H9 (cell line): ENCODE data around the gene CDH9. TPM values are rescaled to one million over a fixed set of nuclear protein-coding genes. Genes with fewer than 3 reads are reported as not detected.

Source experiments
- DNase-seq: peaks from one replicate; pipeline ENCODE4 v3.0.0-alpha.2; 2017
- H2AFZ ChIP-seq: one replicate; pipeline ENCODE4 v1.6.1; 2013; ENCODE audit warnings: mild to moderate bottlenecking, low read length, control low read depth, moderate library complexity
- H2AK5ac ChIP-seq: 2 replicates; pipeline ENCODE4 v1.6.1; 2013; ENCODE audit warnings: low read length, control low read depth, mixed read lengths; ENCODE audit not compliant: insufficient read length
- H2BK120ac ChIP-seq: one replicate; pipeline ENCODE4 v1.6.1; 2013; ENCODE audit warnings: low read depth, mild to moderate bottlenecking, low read length, control low read depth, inconsistent platforms; ENCODE audit not compliant: poor library complexity, severe bottlenecking
- H2BK12ac ChIP-seq: 2 replicates; pipeline ENCODE4 v1.6.1; 2013; ENCODE audit warnings: low read length, control low read depth, mixed read lengths, low read depth; ENCODE audit not compliant: insufficient read length
- H2BK15ac ChIP-seq: 2 replicates; pipeline ENCODE4 v1.6.1; 2013; ENCODE audit warnings: low read depth, low read length, control low read depth
- H2BK20ac ChIP-seq: one replicate; pipeline ENCODE4 v1.6.1; 2013; ENCODE audit warnings: low read depth, mild to moderate bottlenecking, low read length, control low read depth, inconsistent platforms; ENCODE audit not compliant: poor library complexity, severe bottlenecking
- H2BK5ac ChIP-seq: 2 replicates; pipeline ENCODE4 v1.6.1; 2013; ENCODE audit warnings: low read length, control low read depth, mixed read lengths; ENCODE audit not compliant: insufficient read length
- H3K14ac ChIP-seq: 2 replicates; pipeline ENCODE4 v1.6.1; 2013; ENCODE audit warnings: low read length, control low read depth; ENCODE audit not compliant: insufficient read depth
- H3K18ac ChIP-seq: 2 replicates; pipeline ENCODE4 v1.6.1; 2013; ENCODE audit warnings: low read depth, mild to moderate bottlenecking, mixed read lengths, low read length, control low read depth; ENCODE audit not compliant: insufficient read length
- H3K23ac ChIP-seq: 2 replicates; pipeline ENCODE4 v1.6.1; 2013; ENCODE audit warnings: low read length, control low read depth, mixed read lengths, low read depth; ENCODE audit not compliant: insufficient read length
- H3K23me2 ChIP-seq: 2 replicates; pipeline ENCODE4 v1.6.1; 2013; ENCODE audit warnings: low read depth, mild to moderate bottlenecking, mixed read lengths, low read length, control low read depth; ENCODE audit not compliant: insufficient read length, poor library complexity, severe bottlenecking
- H3K27ac ChIP-seq: 2 replicates; pipeline ENCODE4 v1.5.1; 2013; ENCODE audit warnings: low read length, control low read depth, mixed read lengths, low read depth; ENCODE audit not compliant: insufficient read length
- H3K27me3 ChIP-seq: 2 replicates; pipeline ENCODE4 v1.6.1; 2013; ENCODE audit warnings: low read length, control low read depth, inconsistent platforms; ENCODE audit not compliant: insufficient read depth
- H3K4ac ChIP-seq: 2 replicates; pipeline ENCODE4 v1.6.1; 2013; ENCODE audit warnings: low read depth, mild to moderate bottlenecking, control low read depth, inconsistent platforms, low read length, moderate library complexity
- H3K4me1 ChIP-seq: 2 replicates; pipeline ENCODE4 v1.6.1; 2013; ENCODE audit warnings: low read length, control low read depth, inconsistent platforms; ENCODE audit not compliant: insufficient read depth
- H3K4me2 ChIP-seq: 2 replicates; pipeline ENCODE4 v1.6.1; 2013; ENCODE audit warnings: low read length, control low read depth, mixed read lengths; ENCODE audit not compliant: insufficient read length, insufficient read depth
- H3K56ac ChIP-seq: 2 replicates; pipeline ENCODE4 v1.6.1; 2013; ENCODE audit warnings: low read depth, mild to moderate bottlenecking, mixed read lengths, low read length, control low read depth; ENCODE audit not compliant: insufficient read length
- H3K79me1 ChIP-seq: 2 replicates; pipeline ENCODE4 v1.6.1; 2013; ENCODE audit warnings: low read depth, mild to moderate bottlenecking, moderate library complexity, low read length, control low read depth, inconsistent platforms; ENCODE audit not compliant: insufficient read depth, poor library complexity, severe bottlenecking
- H3K79me2 ChIP-seq: 2 replicates; pipeline ENCODE4 v1.6.1; 2013; ENCODE audit warnings: low read length, control low read depth, inconsistent platforms; ENCODE audit not compliant: insufficient read depth
- H3K9ac ChIP-seq: 2 replicates; pipeline ENCODE4 v1.6.1; 2013; ENCODE audit warnings: low read length, control low read depth, mixed read lengths; ENCODE audit not compliant: insufficient read length; ENCODE audit errors: extremely low read depth
- H3K9me3 ChIP-seq: one replicate; pipeline ENCODE4 v1.6.1; 2013; ENCODE audit warnings: low read depth, low read length, inconsistent platforms; ENCODE audit not compliant: control insufficient read depth
- H3T11ph ChIP-seq: one replicate; pipeline ENCODE4 v1.6.1; 2013; ENCODE audit warnings: mild to moderate bottlenecking, low read length, control low read depth, inconsistent platforms
- H4K20me1 ChIP-seq: one replicate; pipeline ENCODE4 v1.6.1; 2013; ENCODE audit not compliant: control insufficient read depth, insufficient read length, insufficient read depth
- H4K5ac ChIP-seq: 2 replicates; pipeline ENCODE4 v1.6.1; 2013; ENCODE audit warnings: low read depth, mild to moderate bottlenecking, mixed read lengths, low read length, control low read depth; ENCODE audit not compliant: insufficient read length
- H4K8ac ChIP-seq: replicated peaks from 2 replicates; pipeline ENCODE4 v1.6.1; 2013; ENCODE audit warnings: low read length, control low read depth, mixed read lengths, low read depth; ENCODE audit not compliant: insufficient read length
- H4K91ac ChIP-seq: 2 replicates; pipeline ENCODE4 v1.6.1; 2013; ENCODE audit warnings: low read depth, mild to moderate bottlenecking, moderate library complexity, mixed read lengths, low read length, control low read depth; ENCODE audit not compliant: insufficient read length
- H3K27ac Mint-ChIP-seq, 3 experiments: 2 replicates in 2 of 3; 3 replicates in 1 of 3; pipeline ENCODE4 v1.8.0; 2020 to 2021; ENCODE audit warnings: mixed read lengths in 3 of 3, mild to moderate bottlenecking in 1 of 3, moderate library complexity in 1 of 3
- H3K27me3 Mint-ChIP-seq: 2 replicates; pipeline ENCODE4 v1.8.0; 2021; ENCODE audit warnings: low read depth, mild to moderate bottlenecking, moderate library complexity, mixed read lengths
- H3K36me3 Mint-ChIP-seq, 3 experiments: 2 replicates in 2 of 3; 3 replicates in 1 of 3; pipeline ENCODE4 v1.8.0; 2020 to 2021; ENCODE audit warnings: low read depth in 3 of 3, mixed read lengths in 3 of 3; ENCODE audit not compliant: insufficient read depth in 1 of 3
- H3K4me1 Mint-ChIP-seq, 2 experiments: 2 replicates each; pipeline ENCODE4 v1.8.0; 2020; ENCODE audit warnings: mixed read lengths in 2 of 2
- H3K4me3 Mint-ChIP-seq, 2 experiments: 2 replicates in 1 of 2; 3 replicates in 1 of 2; pipeline ENCODE4 v1.8.0; 2020 to 2021; ENCODE audit warnings: mild to moderate bottlenecking in 2 of 2, mixed read lengths in 2 of 2, moderate library complexity in 1 of 2
- H3K9me3 Mint-ChIP-seq, 2 experiments: 2 replicates in 1 of 2; 3 replicates in 1 of 2; pipeline ENCODE4 v1.8.0; 2020; ENCODE audit warnings: mild to moderate bottlenecking in 2 of 2, mixed read lengths in 2 of 2, moderate library complexity in 1 of 2
- WGBS: extraction: QIAGEN DNeasy Blood & Tissue Kit; methylation state at CpG from one replicate; pipeline ENCODE4 v1.1.7; 2013; ENCODE audit warnings: missing lambda C conversion rate, low lambda C conversion rate, mixed read lengths; ENCODE audit not compliant: insufficient read length; ENCODE audit errors: extremely low coverage; 5-methylcytosine and 5-hydroxymethylcytosine counted together
- total RNA-seq: library from RNA; stranded (reverse); gene quantifications from 2 replicates; pipeline ENCODE4 v1.2.1, GENCODE V29; 2021
- TF ChIP-seq, protein P1 (sequence below): fragments of 200-600 bp; sonication (generic); conservative IDR thresholded peaks from 3 replicates; pipeline ENCODE4 v1.8.0; 2021; ENCODE audit warnings: antibody characterized with exemption, mild to moderate bottlenecking

The CDH9 gene
- total RNA-seq, 1 experiment from 2014 or later, result 0.61 TPM

DNA sequence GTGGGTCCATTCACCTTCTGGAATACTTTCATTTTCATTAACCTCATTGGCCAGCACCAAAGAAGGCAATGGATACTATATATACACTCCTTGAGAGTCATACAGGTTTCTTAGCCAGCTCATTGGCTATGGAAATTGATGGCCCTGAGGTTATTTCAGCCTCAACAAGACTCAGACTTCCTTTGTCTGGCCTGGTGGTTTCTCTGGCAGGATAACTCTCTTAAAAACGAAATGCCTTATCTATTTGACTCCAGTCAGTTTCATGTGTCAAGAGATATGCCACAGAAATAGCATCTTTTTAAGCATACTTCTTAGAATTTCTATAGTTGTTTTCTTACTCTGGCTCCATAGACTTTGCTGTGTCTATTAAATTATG lies 28.9 kb downstream of the CDH9 start:
- Histone ChIP-seq H4K8ac (no peak overlapping the region), H3K23me2 (no peaks in the 10 kb centered on the region), H3K14ac (no peak overlapping the region), H3K4me1 (no peaks in the 10 kb centered on the region), H3T11ph (no peak overlapping the region), H2BK20ac (no peak overlapping the region), H4K91ac (no peak overlapping the region), H3K18ac (no peak overlapping the region), H2BK15ac (no peak overlapping the region), H3K27me3 (no peaks in the 10 kb centered on the region), H3K79me2 (no peaks in the 10 kb centered on the region), H2BK120ac (no peak overlapping the region), H2BK5ac (no peak overlapping the region), H2BK12ac (no peak overlapping the region), H3K9me3 (no peaks in the 10 kb centered on the region), H3K4me2 (no peak overlapping the region), H3K9ac (no peak overlapping the region), H2AFZ (no peak overlapping the region), H3K23ac (no peak overlapping the region), H3K4ac (no peak overlapping the region), H3K27ac (no peak overlapping the region), H2AK5ac (no peak overlapping the region), H4K5ac (no peak overlapping the region), H4K20me1 (no peaks in the 10 kb centered on the region), H3K56ac (no peak overlapping the region), H3K79me1 (no peaks in the 10 kb centered on the region)
- no peak for DNase-seq
- no peaks in the 10 kb centered on the region for H3K4me1 Mint-ChIP-seq
- no CpG with 5 or more reads among the region's 1 CpG for WGBS
- no peaks in the 10 kb centered on the region for H3K36me3 Mint-ChIP-seq
- no peak overlapping the region for H3K4me3 Mint-ChIP-seq
- H3K27me3 Mint-ChIP-seq, result no peaks in the 10 kb centered on the region
- TF ChIP-seq, protein P1, sequence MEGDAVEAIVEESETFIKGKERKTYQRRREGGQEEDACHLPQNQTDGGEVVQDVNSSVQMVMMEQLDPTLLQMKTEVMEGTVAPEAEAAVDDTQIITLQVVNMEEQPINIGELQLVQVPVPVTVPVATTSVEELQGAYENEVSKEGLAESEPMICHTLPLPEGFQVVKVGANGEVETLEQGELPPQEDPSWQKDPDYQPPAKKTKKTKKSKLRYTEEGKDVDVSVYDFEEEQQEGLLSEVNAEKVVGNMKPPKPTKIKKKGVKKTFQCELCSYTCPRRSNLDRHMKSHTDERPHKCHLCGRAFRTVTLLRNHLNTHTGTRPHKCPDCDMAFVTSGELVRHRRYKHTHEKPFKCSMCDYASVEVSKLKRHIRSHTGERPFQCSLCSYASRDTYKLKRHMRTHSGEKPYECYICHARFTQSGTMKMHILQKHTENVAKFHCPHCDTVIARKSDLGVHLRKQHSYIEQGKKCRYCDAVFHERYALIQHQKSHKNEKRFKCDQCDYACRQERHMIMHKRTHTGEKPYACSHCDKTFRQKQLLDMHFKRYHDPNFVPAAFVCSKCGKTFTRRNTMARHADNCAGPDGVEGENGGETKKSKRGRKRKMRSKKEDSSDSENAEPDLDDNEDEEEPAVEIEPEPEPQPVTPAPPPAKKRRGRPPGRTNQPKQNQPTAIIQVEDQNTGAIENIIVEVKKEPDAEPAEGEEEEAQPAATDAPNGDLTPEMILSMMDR, result no peak
- no peaks in the 10 kb centered on the region for H3K9me3 Mint-ChIP-seq
- H3K27ac Mint-ChIP-seq, result no peak overlapping the region
